H1 (cell line): Measurements from ENCODE around the gene PPP1CC.

Source experiments
- CTCF ChIP-seq, 3 experiments: IDR thresholded peaks; 1 replicate in 2 of 3; 2 replicates in 1 of 3; pipeline versions ENCODE4 v1.5.1 to v1.6.1; 2011; ENCODE audit warnings: low read length in 3 of 3, mild to moderate bottlenecking in 3 of 3, inconsistent platforms in 2 of 3, low read depth in 1 of 3, moderate library complexity in 1 of 3; ENCODE audit not compliant: insufficient read depth in 1 of 3; ENCODE audit errors: control extremely low read depth in 1 of 3
- MAX ChIP-seq: IDR thresholded peaks from 2 replicates; pipeline ENCODE4 v1.6.1; 2012; ENCODE audit warnings: inconsistent platforms
- RAD21 ChIP-seq, 2 experiments: IDR thresholded peaks in 1 of 2; conservative IDR thresholded peaks in 1 of 2; 2 replicates each; pipeline ENCODE4 v1.6.1; 2011; ENCODE audit warnings: low read depth in 2 of 2, low read length in 2 of 2, improper control_type of control experiment in 1 of 2, inconsistent platforms in 1 of 2, mild to moderate bottlenecking in 1 of 2, moderate library complexity in 1 of 2
- TAF1 ChIP-seq: IDR thresholded peaks from 2 replicates; pipeline ENCODE4 v1.6.1; 2011; ENCODE audit warnings: mild to moderate bottlenecking, low read depth, low read length
- TEAD4 ChIP-seq: IDR thresholded peaks from 2 replicates; pipeline ENCODE4 v1.6.1; 2012; ENCODE audit warnings: low read depth, low read length, inconsistent platforms, mixed read lengths
- YY1 ChIP-seq: IDR thresholded peaks from 2 replicates; pipeline ENCODE4 v1.6.1; 2011; ENCODE audit warnings: low read depth, mild to moderate bottlenecking, low read length

GRCh38 chr12:110737532-110737931 is 5.2 kb downstream of the PPP1CC start:
- TF ChIP-seq TEAD4 (no peak), CTCF (IDR thresholded peaks at IDR 0.05; ENCODE audit: control extremely low read depth in 1 of 3, insufficient read depth in 1 of 3, low read depth in 1 of 3, low read length in 3 of 3) (no peak), YY1 (no peak), RAD21 (IDR thresholded peaks at IDR 0.05 in 1 of 2, conservative IDR thresholded peaks at IDR 0.05 in 1 of 2; ENCODE audit: low read depth in 2 of 2, low read length in 2 of 2) (no peak), MAX (no peak), TAF1 (no peak)
